GM21381 (cell line): ENCODE results near the gene PPP1R11.

Experiments used
- ATAC-seq: cut with Tn5 transposase; IDR thresholded peaks from one replicate; pipeline ENCODE4 v1.9.1; 2021; ENCODE audit warnings: mild to moderate bottlenecking, moderate library complexity; ENCODE audit not compliant: unreplicated experiment

PPP1R11 gene

GRCh38 chr6:30061092-30061857 is 5.7 kb upstream of the PPP1R11 start, which contains the start of gene POLR1H:
Gene POLR1H, plus strand, starts transcription at chr6:30061265. Its CDS starts 260 bp downstream, at chr6:30061525.
- peak; percentile 84 for ATAC-seq

GRCh38 chr6:30061858-30062458 is 5.0 kb upstream of the PPP1R11 start:
- peak; percentile 22 for ATAC-seq

GRCh38 chr6:30062471-30063178 is 4.4 kb upstream of the PPP1R11 start:
- ATAC-seq, result no peak

GRCh38 chr6:30063315-30063714 is 3.7 kb upstream of the PPP1R11 start:
- no peak for ATAC-seq

GRCh38 chr6:30066082-30066481 is 916 bp upstream of the PPP1R11 start:
- no peak for ATAC-seq

GRCh38 chr6:30067460-30068139 is 602 bp downstream of the PPP1R11 start:
- ATAC-seq, result no peak

- ATAC-seq, result no peak
These were observed 4.3 kb downstream of the PPP1R11 start for GRCh38 chr6:30071081-30071818.

GRCh38 chr6:30071858-30072257 is 4.9 kb downstream of the PPP1R11 start:
- ATAC-seq, result no peak

- no peak for ATAC-seq
These were observed 6.7 kb downstream of the PPP1R11 start for GRCh38 chr6:30073489-30074235.

GRCh38 chr6:30074331-30075093 is 7.5 kb downstream of the PPP1R11 start:
- no peak for ATAC-seq

- no peak for ATAC-seq
These were observed 8.2 kb downstream of the PPP1R11 start, which contains the start of gene RNF39 for GRCh38 chr6:30075094-30075789. Gene RNF39, minus strand, starts transcription at chr6:30075769. Its CDS starts 184 bp downstream, at chr6:30075585.

- no peak for ATAC-seq
These were observed 9.1 kb downstream of the PPP1R11 start for GRCh38 chr6:30075790-30076732.

GRCh38 chr6:30077218-30077617 is 10.2 kb downstream of the PPP1R11 start:
- no peak for ATAC-seq

GRCh38 chr6:30087876-30088275 is 20.9 kb downstream of the PPP1R11 start:
- no peak for ATAC-seq

- no peak for ATAC-seq
These were observed 24.8 kb downstream of the PPP1R11 start for GRCh38 chr6:30091577-30092381.

- no peak for ATAC-seq
These were observed 26.0 kb downstream of the PPP1R11 start for GRCh38 chr6:30092852-30093543.
